Skeletal muscle tissue (tissue), 4 donors: Measurements from ENCODE around the gene ILKAP. TPM values are rescaled to one million over a fixed set of nuclear protein-coding genes. Genes with fewer than 3 reads are reported as not detected.

Experiments used
- H3K27ac ChIP-seq: one replicate; pipeline ENCODE4 v1.7.0; 2013; ENCODE audit warnings: mild to moderate bottlenecking, low read depth, low read length, inconsistent platforms
- H3K27me3 ChIP-seq, 3 donors: one replicate each; pipeline ENCODE4 v1.7.0; 2013; ENCODE audit warnings: low read length in 3 of 3; ENCODE audit not compliant: control insufficient read depth in 3 of 3, insufficient read depth in 3 of 3
- H3K36me3 ChIP-seq, 3 donors: one replicate each; pipeline ENCODE4 v1.7.0; 2013; ENCODE audit warnings: low read length in 3 of 3; ENCODE audit not compliant: control insufficient read depth in 3 of 3, insufficient read depth in 3 of 3
- H3K4me1 ChIP-seq, 3 donors: one replicate each; pipeline ENCODE4 v1.7.0; 2013; ENCODE audit warnings: low read length in 3 of 3, mild to moderate bottlenecking in 3 of 3; ENCODE audit not compliant: control insufficient read depth in 3 of 3, insufficient read depth in 3 of 3
- H3K4me3 ChIP-seq, 3 donors: one replicate each; pipeline ENCODE4 v1.7.0; 2013; ENCODE audit warnings: low read length in 3 of 3
- H3K9ac ChIP-seq, 3 donors: one replicate each; pipeline ENCODE4 v1.7.0; 2013; ENCODE audit warnings: low read length in 3 of 3, mild to moderate bottlenecking in 3 of 3, moderate library complexity in 2 of 3, low read depth in 1 of 3
- H3K9me3 ChIP-seq, 3 donors: one replicate each; pipeline ENCODE4 v1.7.0; 2013; ENCODE audit warnings: low read length in 3 of 3; ENCODE audit not compliant: control insufficient read depth in 3 of 3
- total RNA-seq: library from RNA; depleted of rRNA; stranded (reverse); fragments of >200 nt; gene quantifications from one replicate; pipeline ENCODE4 v1.2.3, GENCODE V29; 2014
- donor health status: Osteomylitis.

The ILKAP gene
- total RNA-seq, 1 donor from 2014 or later: 33.4 TPM

GRCh38 chr2:238237431-238238135 is 34.1 kb upstream of the ILKAP start:
- Histone ChIP-seq H3K4me1 (peaks cover 13 to 28% (median 25%) of the 10 kb centered on the region in 3 donors), H3K27me3 (peaks cover 0 to 3% (median 0%) of the 10 kb centered on the region in 3 donors), H3K9me3 (no peaks in the 10 kb centered on the region), H3K4me3 (no peak overlapping the region), H3K9ac (no peak overlapping the region), H3K27ac (no peak overlapping the region), H3K36me3 (no peaks in the 10 kb centered on the region)

- H3K36me3 ChIP-seq: no peaks in the 10 kb centered on the region
- H3K27ac ChIP-seq: no peak overlapping the region
- H3K9ac ChIP-seq: no peak overlapping the region
- H3K27me3 ChIP-seq: peaks cover 0 to 3% (median 0%) of the 10 kb centered on the region in 3 donors
- no peaks in the 10 kb centered on the region for H3K9me3 ChIP-seq
- no peak overlapping the region for H3K4me3 ChIP-seq
- H3K4me1 ChIP-seq: peaks cover 4 to 20% (median 15%) of the 10 kb centered on the region in 3 donors
Measured at GRCh38 chr2:238236571-238236970, 33.1 kb upstream of the ILKAP start.

GRCh38 chr2:238235856-238236255 is 32.4 kb upstream of the ILKAP start:
- peaks cover 7 to 18% (median 14%) of the 10 kb centered on the region in 3 donors for H3K4me1 ChIP-seq
- peaks cover 0 to 3% (median 0%) of the 10 kb centered on the region in 3 donors for H3K27me3 ChIP-seq
- H3K36me3 ChIP-seq: no peaks in the 10 kb centered on the region
- H3K9ac ChIP-seq: no peak overlapping the region
- H3K4me3 ChIP-seq: no peak overlapping the region
- no peaks in the 10 kb centered on the region for H3K9me3 ChIP-seq
- no peak overlapping the region for H3K27ac ChIP-seq

GRCh38 chr2:238235331-238235732 is 31.8 kb upstream of the ILKAP start:
- Histone ChIP-seq H3K4me1 (peaks cover 7 to 19% (median 15%) of the 10 kb centered on the region in 3 donors), H3K9ac (no peak overlapping the region), H3K4me3 (no peak overlapping the region), H3K36me3 (no peaks in the 10 kb centered on the region), H3K27ac (no peak overlapping the region), H3K9me3 (no peaks in the 10 kb centered on the region), H3K27me3 (peaks cover 0 to 3% (median 0%) of the 10 kb centered on the region in 3 donors)

GRCh38 chr2:238233625-238234024 is 30.1 kb upstream of the ILKAP start:
- H3K27me3 ChIP-seq: peaks cover 0 to 3% (median 0%) of the 10 kb centered on the region in 3 donors
- no peaks in the 10 kb centered on the region for H3K36me3 ChIP-seq
- H3K4me1 ChIP-seq: peaks cover 10 to 16% (median 12%) of the 10 kb centered on the region in 3 donors
- H3K4me3 ChIP-seq: no peak overlapping the region
- no peak overlapping the region for H3K27ac ChIP-seq
- no peaks in the 10 kb centered on the region for H3K9me3 ChIP-seq
- H3K9ac ChIP-seq: no peak overlapping the region

- H3K27ac ChIP-seq: no peak overlapping the region
- H3K4me3 ChIP-seq: peak overlapping the region in 2 of 3 donors; percentile 68 to 70
- H3K27me3 ChIP-seq: no peaks in the 10 kb centered on the region
- no peak overlapping the region for H3K9ac ChIP-seq
- H3K4me1 ChIP-seq: peaks cover 12 to 16% (median 12%) of the 10 kb centered on the region in 3 donors
- no peaks in the 10 kb centered on the region for H3K36me3 ChIP-seq
- no peaks in the 10 kb centered on the region for H3K9me3 ChIP-seq
Measured at GRCh38 chr2:238231809-238232208, 28.3 kb upstream of the ILKAP start.

- H3K27me3 ChIP-seq: no peaks in the 10 kb centered on the region
- no peaks in the 10 kb centered on the region for H3K9me3 ChIP-seq
- no peak overlapping the region for H3K27ac ChIP-seq
- peak overlapping the region; percentile 60 to 70 (median 68) for H3K4me3 ChIP-seq
- H3K9ac ChIP-seq: peak overlapping the region in 2 of 3 donors; percentile 40 to 71
- H3K4me1 ChIP-seq: peaks cover 12 to 16% (median 12%) of the 10 kb centered on the region in 3 donors
- H3K36me3 ChIP-seq: no peaks in the 10 kb centered on the region
Measured at GRCh38 chr2:238231251-238231793, 27.8 kb upstream of the ILKAP start.

- Histone ChIP-seq H3K4me3 (peak overlapping the region in 2 of 3 donors; percentile 68 to 70), H3K9ac (peak overlapping the region in 1 of 3 donors; percentile 71)
Measured at GRCh38 chr2:238230699-238231098, 27.2 kb upstream of the ILKAP start.

GRCh38 chr2:238228700-238229099 is 25.2 kb upstream of the ILKAP start:
- Histone ChIP-seq H3K27ac (no peak overlapping the region), H3K9me3 (no peaks in the 10 kb centered on the region), H3K9ac (no peak overlapping the region)

More at GRCh38 chr2:238230699-238231098, 27.2 kb upstream of the ILKAP start:
- Histone ChIP-seq H3K9me3 (no peaks in the 10 kb centered on the region), H3K27ac (no peak overlapping the region), H3K27me3 (no peaks in the 10 kb centered on the region), H3K36me3 (no peaks in the 10 kb centered on the region), H3K4me1 (peaks cover 12 to 16% (median 12%) of the 10 kb centered on the region in 3 donors)

GRCh38 chr2:238227587-238228032 is 24.1 kb upstream of the ILKAP start:
- H3K9ac ChIP-seq: no peak overlapping the region
- H3K4me3 ChIP-seq: no peak overlapping the region
- H3K27ac ChIP-seq: no peak overlapping the region
- no peaks in the 10 kb centered on the region for H3K9me3 ChIP-seq
- no peaks in the 10 kb centered on the region for H3K27me3 ChIP-seq
- H3K36me3 ChIP-seq: no peaks in the 10 kb centered on the region
- peaks cover 8 to 14% (median 12%) of the 10 kb centered on the region in 3 donors for H3K4me1 ChIP-seq

More at GRCh38 chr2:238228700-238229099, 25.2 kb upstream of the ILKAP start:
- H3K27me3 ChIP-seq: no peaks in the 10 kb centered on the region
- no peaks in the 10 kb centered on the region for H3K36me3 ChIP-seq
- no peak overlapping the region for H3K4me3 ChIP-seq
- peaks cover 8 to 14% (median 12%) of the 10 kb centered on the region in 3 donors for H3K4me1 ChIP-seq
